ENCODE measurements around the gene VAV3.

- TF ChIP-seq EZH2 (IDR thresholded peaks at IDR 0.05; ENCODE audit: low read length): no peak
- no peak for TF ChIP-seq CTCF (optimal IDR thresholded peaks at IDR 0.05 in 1 of 3, IDR thresholded peaks at IDR 0.05 in 1 of 3, conservative IDR thresholded peaks at IDR 0.05 in 1 of 3; ENCODE audit: extremely low read depth in 1 of 3, insufficient read depth in 2 of 3, low read length in 3 of 3)
Measured at GRCh38 chr1:107593501-107594209, 371.3 kb downstream of the VAV3 start.
